Islet of Langerhans (tissue), 1 donor: ENCODE measurements around the gene MTMR12.
A peak's percentile ranks its signal among the peaks of the same experiment; 100 is the strongest.

ENCODE experiments used
- FAIRE-seq: peaks from one replicate; lab custom pipeline; 2011; peaks lifted over from hg19 to GRCh38; lab: Jason Lieb, UNC

Gene MTMR12, protein sequence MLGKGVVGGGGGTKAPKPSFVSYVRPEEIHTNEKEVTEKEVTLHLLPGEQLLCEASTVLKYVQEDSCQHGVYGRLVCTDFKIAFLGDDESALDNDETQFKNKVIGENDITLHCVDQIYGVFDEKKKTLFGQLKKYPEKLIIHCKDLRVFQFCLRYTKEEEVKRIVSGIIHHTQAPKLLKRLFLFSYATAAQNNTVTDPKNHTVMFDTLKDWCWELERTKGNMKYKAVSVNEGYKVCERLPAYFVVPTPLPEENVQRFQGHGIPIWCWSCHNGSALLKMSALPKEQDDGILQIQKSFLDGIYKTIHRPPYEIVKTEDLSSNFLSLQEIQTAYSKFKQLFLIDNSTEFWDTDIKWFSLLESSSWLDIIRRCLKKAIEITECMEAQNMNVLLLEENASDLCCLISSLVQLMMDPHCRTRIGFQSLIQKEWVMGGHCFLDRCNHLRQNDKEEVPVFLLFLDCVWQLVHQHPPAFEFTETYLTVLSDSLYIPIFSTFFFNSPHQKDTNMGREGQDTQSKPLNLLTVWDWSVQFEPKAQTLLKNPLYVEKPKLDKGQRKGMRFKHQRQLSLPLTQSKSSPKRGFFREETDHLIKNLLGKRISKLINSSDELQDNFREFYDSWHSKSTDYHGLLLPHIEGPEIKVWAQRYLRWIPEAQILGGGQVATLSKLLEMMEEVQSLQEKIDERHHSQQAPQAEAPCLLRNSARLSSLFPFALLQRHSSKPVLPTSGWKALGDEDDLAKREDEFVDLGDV

DNA sequence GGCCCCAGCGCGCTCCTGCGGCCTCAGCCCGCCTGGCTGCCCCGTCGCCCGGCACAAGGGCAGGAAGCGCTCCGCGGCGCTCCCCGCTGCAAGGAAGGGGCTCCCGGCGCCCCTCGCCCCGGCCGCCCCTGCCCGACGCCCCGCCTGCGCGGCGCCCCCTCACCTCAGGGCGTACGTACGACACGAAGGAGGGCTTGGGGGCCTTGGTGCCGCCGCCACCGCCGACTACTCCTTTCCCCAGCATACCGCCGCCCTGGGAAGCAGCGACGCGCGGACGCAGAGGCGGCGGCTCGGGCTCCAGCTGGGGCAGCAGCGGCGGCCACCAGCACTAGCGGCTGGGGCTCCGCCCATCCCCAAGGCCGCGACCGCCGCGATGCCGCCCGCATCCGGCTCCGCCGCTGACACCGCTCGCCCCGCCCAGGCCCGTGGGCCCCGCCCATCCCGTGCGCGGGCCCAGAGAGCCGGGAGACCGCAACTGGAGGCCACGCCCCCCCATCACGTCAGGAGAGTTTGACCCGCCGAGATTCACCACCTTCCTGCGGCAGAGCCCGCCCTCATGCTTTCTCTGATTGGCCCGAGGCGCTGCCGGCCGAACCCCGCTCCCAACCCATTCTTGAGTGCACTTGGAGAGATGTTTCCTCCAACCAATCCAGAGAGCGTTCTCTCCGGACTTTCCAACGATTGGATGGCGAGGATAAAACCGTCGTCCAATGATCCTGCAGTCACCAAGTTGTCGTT lies at the start of gene MTMR12:
MTMR12 (minus strand) TSS at position 345 of the 738 bp plus-strand sequence; CDS start at position 244, 101 bp downstream.
- FAIRE-seq = peak; percentile 94

DNA sequence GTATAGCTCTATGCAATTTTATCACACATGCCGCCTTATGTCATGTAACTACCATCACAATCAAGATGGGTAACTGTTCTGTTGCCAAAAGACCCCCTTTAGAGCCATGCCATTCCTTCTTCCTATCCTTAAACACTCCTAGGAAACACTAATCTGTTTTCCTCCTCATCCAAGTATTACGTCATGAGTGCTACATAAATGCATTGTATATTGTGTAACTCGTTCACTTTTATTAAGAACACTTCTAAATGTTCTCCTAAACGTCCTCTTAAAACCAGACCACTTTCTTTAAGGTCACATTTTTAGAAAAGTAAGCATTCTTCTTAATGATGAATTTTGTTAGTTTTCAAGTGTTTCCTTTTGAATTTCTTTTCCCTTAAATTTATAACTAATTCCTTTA lies 49.8 kb upstream of the MTMR12 start:
- no peak for FAIRE-seq

DNA sequence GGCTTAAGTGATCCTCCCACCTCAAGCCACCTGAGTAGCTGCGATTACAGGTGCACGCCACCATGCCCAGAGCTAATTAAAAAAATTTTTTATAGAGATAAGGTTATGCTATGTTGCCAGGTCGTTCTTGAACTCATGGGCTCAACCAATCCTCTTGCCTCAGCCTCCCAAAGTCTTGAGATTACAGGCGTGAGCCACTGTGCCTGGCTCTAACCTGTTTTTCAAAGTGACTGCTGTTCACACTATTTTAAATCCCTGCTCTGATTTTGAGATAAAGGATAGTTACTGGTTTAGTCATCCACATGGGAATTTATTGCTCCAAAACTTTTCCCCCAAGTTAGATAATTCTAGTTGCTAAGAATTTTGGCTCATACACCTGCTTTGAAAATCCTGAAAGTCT lies 48.2 kb upstream of the MTMR12 start:
- no peak for FAIRE-seq

DNA sequence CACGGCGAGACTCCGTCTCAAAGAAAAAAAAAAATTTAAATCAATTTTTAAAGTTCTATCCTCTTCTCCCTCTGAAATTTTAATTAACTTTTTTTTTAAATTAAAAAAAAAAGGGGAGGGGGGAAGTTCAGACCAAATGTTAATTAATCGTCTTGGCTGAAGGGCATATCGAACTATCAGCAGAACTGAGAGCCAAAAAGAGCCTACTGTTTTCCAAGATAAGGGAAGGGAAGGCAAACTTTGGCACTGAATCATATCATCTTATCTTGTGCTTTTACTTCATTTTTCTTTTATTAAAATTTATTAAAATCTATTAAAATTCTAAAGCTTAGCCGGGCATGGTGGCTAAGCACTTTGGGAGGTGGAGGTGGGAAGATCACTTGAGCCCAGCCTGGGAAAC lies 45.9 kb upstream of the MTMR12 start:
- FAIRE-seq = no peak

DNA sequence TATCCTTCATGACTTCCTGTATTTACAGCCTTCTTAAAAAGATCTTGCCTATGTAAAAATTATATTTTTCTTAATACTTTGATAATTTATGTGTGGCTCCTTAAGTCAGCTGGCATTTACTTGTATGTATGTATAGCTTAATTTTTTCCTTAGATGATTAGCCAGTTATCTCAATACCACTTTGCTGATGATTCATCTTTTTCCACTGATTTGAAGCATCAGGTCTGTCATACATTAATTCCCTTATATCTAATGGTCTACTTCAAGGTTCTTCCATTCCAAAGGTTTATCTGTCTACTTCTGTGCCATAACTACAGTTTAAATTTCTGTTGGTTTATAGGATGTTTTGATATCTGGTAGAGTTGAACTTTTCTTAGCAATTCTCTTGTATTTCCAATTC lies 44.9 kb upstream of the MTMR12 start:
- FAIRE-seq = no peak

DNA sequence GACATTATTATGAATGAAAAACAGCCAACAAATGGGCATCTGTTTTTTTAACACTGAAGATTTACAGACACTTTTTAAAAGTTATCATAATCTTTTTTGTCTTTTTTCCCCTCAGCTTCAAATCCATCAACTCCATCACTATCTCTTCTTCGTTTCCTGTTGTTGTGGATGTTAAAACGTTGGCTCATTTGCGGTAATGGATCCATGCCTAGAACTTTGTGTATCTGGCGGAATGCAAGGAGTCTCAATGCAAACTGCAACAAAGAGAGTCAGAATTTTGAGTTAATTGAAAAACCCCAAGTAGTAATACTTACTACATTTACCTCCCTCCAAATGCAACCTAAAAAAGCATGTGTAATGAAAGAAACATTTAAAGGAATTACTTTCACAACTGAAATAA lies 42.9 kb upstream of the MTMR12 start:
- FAIRE-seq = no peak

DNA sequence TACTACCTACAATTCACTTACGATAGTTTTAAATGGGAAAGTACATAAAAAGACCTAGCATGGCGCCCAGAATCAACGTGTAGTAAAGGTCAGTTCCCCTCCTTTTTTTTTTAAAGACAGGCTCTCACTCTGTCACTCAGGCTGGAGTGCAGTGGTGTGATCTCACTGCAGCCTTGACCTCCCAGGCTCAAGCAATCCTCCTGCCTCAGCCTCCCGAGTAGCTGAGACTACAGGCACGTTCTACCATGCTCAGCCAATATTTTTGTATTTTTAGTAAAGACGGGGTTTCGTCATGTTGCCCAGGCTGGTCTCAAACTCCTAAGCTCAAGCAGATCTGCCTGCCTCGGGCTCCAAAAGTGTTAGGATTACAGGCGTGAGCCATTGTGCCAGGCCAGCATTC lies 40.7 kb upstream of the MTMR12 start:
- no peak for FAIRE-seq

DNA sequence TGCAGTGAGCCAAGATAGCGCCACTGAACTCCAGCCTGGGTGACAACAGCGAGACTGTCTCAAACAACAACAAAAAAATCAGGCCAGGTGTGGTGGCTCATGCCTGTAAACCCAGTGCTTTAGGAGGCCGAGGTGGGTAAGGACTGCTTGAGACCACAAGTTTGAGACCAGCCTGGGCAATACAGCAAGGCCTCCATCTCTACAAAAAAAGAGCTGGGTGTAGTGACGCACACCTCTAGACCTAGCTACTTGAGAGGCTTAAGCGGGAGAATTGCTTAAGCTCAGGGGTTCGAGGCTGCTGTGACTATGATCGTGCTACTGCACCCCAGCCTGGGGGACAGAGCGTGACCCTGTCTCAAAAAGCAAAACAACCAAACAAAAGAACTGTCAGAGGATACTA lies 39.9 kb upstream of the MTMR12 start:
- no peak for FAIRE-seq

DNA sequence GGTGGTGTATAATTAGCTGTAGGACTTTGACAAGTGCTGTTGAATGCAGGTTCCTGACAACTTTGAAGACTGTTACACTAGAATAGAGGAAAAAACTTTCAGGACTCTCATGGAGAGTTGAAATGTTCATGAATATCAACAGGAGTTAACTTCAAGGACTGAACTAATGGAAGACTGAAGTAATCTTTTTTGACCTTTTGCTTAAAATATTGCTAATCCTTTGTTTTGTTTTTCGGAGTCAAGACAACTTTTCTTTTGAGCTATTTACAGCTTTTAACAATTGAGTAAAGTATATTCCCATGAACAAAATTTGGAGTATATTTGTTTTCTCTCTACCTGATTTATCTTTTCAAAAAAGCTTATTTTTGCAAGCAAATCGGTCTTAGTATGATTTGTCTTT lies 34.1 kb upstream of the MTMR12 start:
- peak; percentile 56 for FAIRE-seq

DNA sequence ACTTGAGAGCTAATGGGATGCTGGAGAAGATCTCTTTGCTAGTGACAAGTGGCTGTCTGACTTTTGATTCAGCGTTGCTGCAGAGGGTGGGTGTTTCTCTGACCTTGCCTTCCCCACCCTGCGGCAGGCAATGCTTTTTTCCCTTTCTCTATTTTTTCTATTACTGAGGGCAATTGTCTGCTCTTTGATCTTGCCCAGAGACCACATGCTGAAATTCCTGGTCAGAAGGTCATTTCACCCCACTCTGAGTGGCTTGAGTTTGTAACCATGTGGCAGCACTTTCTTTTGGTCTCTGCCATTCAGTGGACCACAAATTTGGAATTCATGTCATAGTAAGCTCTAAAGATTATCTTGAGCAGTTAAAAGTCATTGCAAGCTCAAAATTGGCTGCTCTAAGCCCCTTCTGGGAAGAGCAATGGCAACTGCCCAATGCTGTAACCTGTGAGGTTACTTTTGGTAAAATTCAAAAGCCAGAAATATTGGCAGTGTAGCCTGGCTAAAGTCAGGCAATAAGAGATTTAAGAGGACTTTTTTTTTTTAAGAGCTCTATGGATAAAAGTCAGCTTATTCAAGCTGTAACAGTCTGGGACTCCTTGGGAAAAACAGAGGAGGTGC lies 30.4 kb upstream of the MTMR12 start:
- no peak for FAIRE-seq

DNA sequence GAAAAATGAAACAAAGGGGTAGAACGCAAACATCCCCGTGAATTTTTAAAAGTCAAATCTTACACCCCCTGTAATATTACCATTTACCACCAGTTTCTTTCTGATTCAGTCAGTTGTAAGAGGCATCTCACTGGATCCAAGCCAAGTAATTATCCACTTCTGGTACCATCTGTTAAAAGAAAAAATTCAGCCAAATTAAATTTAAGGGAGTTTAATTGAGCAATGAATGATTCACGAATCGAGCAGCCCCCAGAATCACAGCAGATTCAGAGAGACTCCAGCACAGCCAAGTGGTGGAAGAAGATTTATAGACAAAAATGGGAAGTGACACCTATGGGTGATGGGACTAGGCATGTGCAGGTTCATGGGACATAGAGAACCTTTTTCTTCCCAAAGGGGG lies 29.9 kb upstream of the MTMR12 start:
- no peak for FAIRE-seq

DNA sequence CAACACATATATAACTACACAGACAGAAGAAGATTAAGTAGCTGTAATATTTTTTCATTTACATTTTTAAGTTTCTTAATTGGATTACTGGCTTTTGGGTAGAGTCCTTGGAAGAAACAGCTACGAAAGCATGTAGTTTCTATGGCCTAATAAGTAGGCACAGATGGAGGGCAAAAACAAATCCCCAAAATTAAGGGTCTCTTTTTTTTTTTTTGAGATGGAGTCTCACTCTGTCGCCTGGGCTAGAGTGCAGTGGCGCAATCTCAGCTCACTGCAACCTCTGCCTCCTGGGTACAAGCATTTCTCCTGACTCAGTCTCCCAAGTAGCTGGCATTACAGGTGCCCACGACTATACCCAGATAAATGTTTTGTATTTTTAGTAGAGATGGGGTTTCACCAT lies 27.1 kb upstream of the MTMR12 start:
- FAIRE-seq = no peak

DNA sequence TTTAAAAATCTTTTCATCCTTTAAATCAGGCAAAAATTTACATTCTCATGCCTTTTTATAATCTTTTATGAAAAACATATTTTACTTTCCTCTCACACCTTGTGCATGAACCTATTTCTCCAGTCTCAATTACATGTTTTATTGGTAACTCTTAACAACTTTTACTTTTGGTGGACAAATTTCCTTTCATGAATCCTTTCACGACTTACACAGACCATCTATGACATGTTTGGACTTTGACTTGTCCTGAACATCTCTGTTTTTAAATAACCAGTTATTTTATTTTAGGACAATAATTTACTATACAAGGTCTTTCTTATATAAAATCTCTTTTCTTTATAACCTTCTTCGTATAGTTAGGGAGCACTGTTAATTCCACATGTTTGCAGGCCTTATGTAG lies 26.5 kb upstream of the MTMR12 start:
- no peak for FAIRE-seq

DNA sequence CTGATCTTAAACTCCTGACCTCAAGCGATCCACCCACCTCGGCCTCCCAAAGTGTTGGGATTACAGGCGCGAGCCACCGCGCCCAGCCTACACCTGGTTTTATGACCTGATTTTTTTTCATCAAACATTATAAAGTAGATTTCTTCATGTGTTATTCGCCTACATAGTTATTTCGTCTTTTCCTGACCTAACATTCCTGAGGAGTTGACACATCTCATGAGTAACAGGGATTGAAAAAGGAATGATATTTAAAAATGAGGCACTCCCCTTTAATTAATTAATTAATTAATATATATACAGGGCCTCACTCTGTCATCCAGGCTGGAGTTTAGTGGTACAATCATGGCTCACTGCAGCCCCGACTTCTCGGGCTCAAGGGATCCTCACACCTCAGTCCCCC lies 20.2 kb upstream of the MTMR12 start:
- FAIRE-seq = no peak

DNA sequence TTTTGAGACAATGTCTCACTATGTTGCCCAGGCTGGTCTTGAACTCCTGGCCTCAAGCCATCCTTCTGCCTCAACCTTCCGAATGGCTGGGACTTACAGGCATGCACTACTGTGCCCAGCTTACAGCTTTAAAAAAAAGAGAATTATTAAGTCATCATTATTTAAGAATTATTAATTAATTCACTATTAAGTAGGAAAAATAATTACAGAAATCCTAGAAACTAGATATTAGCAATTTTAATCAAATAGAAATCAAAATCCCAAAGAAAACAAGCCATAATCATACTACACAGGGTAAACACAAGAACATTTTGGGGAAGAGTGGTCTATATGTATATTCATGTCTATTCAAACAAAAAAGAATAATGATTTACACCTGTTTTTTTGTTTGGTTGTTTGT lies 19.6 kb upstream of the MTMR12 start:
- no peak for FAIRE-seq

DNA sequence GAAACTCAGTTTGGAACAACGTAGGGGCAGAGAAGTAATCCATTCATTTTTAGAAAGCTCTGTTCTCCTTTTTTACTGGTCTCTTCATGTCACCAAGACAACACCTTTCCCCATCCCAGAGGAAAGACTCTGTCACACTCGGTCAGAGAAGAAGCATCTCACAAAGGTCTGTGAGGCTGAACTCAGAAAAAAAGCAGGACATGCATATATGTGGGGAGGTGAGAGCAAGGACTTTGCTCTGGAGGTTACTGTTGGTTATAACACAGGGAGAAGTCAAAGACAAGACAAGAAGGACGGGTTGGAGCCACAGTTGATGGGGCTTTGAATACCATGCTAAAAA lies 19.2 kb upstream of the MTMR12 start:
- no peak for FAIRE-seq

DNA sequence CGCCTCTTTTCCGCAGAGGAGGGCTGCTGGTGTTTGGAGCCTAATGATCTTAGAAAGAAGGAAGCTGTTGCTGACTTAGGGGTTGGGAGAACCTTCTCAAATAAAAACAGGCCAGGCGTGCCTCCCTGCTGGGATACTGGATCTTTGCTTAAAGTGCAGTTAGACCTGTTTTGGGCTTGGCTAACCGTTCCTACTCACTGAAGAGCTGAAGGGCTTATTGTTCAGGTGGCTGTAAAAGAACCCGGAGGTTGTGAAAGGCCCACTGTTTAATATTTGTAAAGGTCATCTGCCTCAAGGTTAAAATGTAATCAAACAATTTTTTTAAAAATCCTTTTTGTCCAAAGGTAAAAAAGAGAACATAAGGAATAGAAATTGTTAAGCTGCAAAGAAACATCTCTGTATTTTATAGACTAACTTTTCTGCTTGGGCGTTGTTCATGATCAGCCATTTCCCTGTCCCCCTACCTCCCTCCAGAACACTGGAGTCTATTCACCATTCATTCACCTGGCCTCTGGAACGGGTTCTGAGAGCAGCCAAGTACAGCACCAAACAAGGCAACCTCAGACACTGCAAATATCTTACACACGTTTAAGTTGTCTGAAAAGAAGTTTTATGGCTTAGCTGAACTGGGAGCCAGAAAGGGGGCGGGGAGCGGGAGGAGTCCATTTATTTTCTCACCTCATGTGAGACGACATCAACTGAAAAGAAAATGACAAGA lies 18.6 kb upstream of the MTMR12 start:
- FAIRE-seq = no peak

DNA sequence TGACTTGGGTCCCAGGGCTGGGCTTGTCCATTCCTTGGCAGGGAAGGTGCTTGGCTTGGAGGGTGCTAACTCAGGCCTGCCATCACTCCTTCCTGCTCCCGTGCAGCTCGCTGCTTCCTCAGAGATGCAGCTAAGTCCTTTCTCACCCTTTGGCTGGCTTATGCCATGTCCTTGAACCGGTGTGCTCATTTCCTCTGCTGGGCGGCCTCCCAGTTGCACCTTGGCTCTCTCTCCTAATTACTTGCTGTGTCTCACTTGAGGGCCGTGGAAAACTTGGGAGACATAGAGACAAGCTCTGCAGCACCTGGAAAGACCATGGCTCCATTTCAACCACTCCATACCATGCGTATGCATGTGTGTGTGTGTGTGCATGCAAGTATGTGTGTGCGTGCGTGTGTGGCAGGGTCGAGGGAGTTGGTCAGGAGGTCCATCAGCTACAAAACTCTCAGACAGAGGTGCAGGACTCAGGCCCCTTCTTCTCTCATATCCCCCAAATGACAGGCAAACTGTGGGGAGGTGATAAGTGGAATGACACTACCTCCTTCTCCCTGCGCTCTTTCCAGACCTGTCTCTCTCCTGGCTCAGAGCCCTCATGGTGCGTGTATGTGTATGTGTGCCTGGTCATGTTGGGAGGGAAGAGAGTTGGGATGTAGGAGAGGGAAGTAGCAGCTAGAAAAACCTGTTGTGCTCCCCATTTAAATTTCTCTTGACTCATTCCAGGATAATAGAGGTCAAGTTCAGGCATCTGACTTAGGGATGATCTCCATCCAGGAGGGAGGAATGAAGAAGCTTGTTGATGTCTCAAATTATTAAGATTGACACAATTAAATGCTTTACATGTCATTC lies 17.6 kb upstream of the MTMR12 start:
- no peak for FAIRE-seq

DNA sequence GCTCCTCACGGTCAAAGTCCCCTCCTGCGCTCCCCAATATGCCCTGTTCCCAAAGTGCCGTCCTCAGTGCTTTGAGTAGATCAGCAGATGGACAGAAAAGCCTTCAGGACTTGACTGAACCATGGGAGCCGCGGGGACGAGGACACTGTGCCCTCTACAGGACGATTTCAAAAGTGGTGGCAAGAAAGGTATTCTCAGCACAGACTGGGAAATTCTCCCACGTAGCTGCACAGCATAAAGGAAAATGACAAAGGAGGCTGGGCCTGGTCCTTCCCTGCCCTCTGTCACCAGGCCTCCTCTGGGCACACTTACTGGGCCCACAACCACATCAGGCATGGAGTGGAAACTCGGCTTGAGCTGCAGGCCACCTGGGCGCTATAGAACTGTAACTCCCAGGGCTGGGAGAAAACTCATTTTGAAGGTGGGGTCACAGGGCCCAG lies 16.7 kb upstream of the MTMR12 start:
- FAIRE-seq = no peak

DNA sequence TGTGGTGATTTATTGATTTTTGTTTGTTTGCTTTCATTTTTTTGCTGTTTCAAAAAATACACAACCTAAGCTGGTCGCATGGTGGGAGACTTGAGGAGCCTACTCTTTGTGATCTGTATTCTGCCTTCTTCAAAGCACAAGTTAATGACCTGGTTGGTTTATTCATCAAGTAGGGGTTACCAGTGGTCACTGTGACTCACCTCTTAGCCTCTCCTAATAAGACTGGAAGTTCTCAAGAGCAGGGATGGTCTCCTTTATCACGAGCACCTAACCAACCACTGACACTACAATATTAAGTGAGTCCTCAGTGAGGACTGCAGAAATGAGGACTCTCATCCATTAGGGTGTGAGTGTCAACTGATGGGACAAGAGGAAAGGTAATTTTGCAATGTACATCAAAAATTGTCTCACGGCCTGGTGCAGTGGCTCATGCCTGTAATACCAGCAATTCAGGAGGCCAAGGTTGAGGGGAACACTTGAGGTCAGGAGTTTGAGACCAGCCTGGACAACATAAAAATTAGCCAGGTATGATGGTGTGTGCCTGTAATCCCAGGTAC lies 13.6 kb upstream of the MTMR12 start:
- FAIRE-seq = no peak

DNA sequence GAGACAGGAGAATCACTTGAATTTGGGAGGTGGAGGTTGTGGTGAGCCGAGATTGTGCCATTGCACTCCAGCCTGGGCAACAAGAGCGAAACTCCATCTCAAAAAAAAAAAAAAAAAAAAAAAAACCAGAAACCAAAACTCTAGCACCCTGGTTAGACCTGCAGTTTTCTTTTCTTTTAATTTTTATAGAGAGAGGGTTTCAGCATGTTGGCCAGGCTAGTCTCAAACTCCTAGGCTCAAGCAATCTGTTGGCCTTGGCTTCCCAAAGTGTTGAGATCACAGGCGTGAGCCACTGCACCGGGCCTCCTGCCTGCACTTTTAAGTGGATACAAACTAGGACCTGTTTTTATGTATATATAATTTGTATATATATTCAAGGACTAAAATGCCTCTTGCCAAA lies 12.9 kb upstream of the MTMR12 start:
- no peak for FAIRE-seq
